ENCODE data around the gene MBNL3. TPM values are rescaled to one million over a fixed set of nuclear protein-coding genes. Genes with fewer than 3 reads are reported as not detected.

MBNL3 gene
- total RNA-seq, 1 experiment from 2014 or later, result 4.0 TPM

DNA sequence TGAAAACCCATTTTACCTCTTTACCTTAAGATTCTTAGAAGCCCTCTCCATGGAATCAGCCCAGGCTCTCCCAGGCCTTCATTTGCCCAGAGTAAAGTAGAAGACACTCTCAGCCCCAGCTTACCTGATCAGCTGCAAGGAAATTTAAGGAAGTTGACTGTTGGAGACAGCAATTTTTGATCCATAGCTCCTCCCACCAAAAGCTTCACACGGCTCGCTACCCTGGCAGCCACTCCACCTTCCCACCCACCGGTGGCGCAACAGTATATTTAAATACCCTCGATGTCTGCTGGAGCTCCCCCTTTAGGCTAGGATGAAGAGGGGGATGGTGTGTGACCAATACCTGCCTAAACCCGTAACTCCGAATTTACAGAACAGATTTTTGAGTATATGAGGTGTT lies 75.4 kb downstream of the MBNL3 start:
- Mint-ChIP-seq H3K4me1 (peaks cover 60% of the 10 kb centered on the region), H3K9me3 (no peaks in the 10 kb centered on the region), H3K4me3 (peak overlapping the region; percentile 65), H3K27ac (no peak overlapping the region), H3K36me3 (no peaks in the 10 kb centered on the region), H3K27me3 (ENCODE audit: low read depth) (peaks cover 32% of the 10 kb centered on the region)
- DNase-seq (ENCODE audit: low spot score), result peak; percentile 62
- POLR2A ChIA-PET, result interaction anchor here (0.6 kb wide), 1 partner anchor 75 kb away, joined by 3 read pairs; the partner anchor contains the start of gene MBNL3
- CTCF ChIA-PET, result interaction anchor here (0.6 to 2.0 kb wide), 23 partner anchors 9 to 572 kb away, joined by 3 to 12 read pairs (median 3); no protein-coding TSS in a partner anchor
- TF ChIP-seq, protein P1, sequence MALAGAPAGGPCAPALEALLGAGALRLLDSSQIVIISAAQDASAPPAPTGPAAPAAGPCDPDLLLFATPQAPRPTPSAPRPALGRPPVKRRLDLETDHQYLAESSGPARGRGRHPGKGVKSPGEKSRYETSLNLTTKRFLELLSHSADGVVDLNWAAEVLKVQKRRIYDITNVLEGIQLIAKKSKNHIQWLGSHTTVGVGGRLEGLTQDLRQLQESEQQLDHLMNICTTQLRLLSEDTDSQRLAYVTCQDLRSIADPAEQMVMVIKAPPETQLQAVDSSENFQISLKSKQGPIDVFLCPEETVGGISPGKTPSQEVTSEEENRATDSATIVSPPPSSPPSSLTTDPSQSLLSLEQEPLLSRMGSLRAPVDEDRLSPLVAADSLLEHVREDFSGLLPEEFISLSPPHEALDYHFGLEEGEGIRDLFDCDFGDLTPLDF (CRISPR knock-in tag; IDR thresholded peaks at IDR 0.05), result no peak
- TF ChIP-seq GABPB1 (CRISPR knock-in tag; IDR thresholded peaks at IDR 0.05) (no peak), TEAD4 (CRISPR knock-in tag; IDR thresholded peaks at IDR 0.05) (no peak), ZNF121 (CRISPR knock-in tag; IDR thresholded peaks at IDR 0.05) (no peak), NR1H2 (CRISPR knock-in tag; IDR thresholded peaks at IDR 0.05) (no peak), TCF7 (CRISPR knock-in tag; IDR thresholded peaks at IDR 0.05; ENCODE audit: low read depth) (no peak), PRRX2 (CRISPR knock-in tag; IDR thresholded peaks at IDR 0.05) (no peak), RELA (CRISPR knock-in tag; IDR thresholded peaks at IDR 0.05; ENCODE audit: borderline replicate concordance) (no peak), SMAD4 (CRISPR knock-in tag; IDR thresholded peaks at IDR 0.05) (no peak), GTF2I (CRISPR knock-in tag; conservative IDR thresholded peaks at IDR 0.05) (no peak)
- TF ChIP-seq, protein P2, sequence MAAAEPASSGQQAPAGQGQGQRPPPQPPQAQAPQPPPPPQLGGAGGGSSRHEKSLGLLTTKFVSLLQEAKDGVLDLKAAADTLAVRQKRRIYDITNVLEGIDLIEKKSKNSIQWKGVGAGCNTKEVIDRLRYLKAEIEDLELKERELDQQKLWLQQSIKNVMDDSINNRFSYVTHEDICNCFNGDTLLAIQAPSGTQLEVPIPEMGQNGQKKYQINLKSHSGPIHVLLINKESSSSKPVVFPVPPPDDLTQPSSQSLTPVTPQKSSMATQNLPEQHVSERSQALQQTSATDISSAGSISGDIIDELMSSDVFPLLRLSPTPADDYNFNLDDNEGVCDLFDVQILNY (CRISPR knock-in tag; IDR thresholded peaks at IDR 0.05), result no peak
- TF ChIP-seq, protein P3, sequence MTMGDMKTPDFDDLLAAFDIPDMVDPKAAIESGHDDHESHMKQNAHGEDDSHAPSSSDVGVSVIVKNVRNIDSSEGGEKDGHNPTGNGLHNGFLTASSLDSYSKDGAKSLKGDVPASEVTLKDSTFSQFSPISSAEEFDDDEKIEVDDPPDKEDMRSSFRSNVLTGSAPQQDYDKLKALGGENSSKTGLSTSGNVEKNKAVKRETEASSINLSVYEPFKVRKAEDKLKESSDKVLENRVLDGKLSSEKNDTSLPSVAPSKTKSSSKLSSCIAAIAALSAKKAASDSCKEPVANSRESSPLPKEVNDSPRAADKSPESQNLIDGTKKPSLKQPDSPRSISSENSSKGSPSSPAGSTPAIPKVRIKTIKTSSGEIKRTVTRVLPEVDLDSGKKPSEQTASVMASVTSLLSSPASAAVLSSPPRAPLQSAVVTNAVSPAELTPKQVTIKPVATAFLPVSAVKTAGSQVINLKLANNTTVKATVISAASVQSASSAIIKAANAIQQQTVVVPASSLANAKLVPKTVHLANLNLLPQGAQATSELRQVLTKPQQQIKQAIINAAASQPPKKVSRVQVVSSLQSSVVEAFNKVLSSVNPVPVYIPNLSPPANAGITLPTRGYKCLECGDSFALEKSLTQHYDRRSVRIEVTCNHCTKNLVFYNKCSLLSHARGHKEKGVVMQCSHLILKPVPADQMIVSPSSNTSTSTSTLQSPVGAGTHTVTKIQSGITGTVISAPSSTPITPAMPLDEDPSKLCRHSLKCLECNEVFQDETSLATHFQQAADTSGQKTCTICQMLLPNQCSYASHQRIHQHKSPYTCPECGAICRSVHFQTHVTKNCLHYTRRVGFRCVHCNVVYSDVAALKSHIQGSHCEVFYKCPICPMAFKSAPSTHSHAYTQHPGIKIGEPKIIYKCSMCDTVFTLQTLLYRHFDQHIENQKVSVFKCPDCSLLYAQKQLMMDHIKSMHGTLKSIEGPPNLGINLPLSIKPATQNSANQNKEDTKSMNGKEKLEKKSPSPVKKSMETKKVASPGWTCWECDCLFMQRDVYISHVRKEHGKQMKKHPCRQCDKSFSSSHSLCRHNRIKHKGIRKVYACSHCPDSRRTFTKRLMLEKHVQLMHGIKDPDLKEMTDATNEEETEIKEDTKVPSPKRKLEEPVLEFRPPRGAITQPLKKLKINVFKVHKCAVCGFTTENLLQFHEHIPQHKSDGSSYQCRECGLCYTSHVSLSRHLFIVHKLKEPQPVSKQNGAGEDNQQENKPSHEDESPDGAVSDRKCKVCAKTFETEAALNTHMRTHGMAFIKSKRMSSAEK (CRISPR knock-in tag; IDR thresholded peaks at IDR 0.05; ENCODE audit: borderline replicate concordance), result no peak
- ATAC-seq, result peak; percentile 90

DNA sequence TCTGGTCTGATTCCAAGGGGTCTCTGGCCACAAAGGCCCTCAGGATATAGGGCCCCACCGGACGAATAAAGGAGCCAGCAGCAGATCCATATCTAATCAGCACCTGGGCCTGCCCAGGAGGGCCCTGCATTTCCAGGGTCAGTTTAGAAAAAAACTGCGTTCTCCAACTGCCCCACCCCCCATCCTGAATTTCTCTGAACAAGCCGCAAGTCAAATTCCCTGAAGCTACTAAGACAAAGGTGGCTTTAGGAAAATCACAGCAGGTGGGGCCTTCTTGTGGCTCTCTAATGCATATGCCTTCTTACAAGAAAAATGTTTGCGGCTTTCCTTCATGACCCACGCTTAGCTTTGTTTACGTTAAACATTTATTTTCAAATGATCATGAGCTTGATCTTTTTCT lies 76.6 kb downstream of the MBNL3 start:
- peak overlapping the region; percentile 65 for H3K4me3 Mint-ChIP-seq
- H3K27ac Mint-ChIP-seq, result no peak overlapping the region
- ATAC-seq, result peak; percentile 58
- H3K27me3 Mint-ChIP-seq (ENCODE audit: low read depth), result peaks cover 32% of the 10 kb centered on the region
- POLR2A ChIA-PET, result no interaction called here
- H3K9me3 Mint-ChIP-seq, result no peaks in the 10 kb centered on the region
- CTCF ChIA-PET, result interaction anchor here (0.6 to 2.0 kb wide), 9 partner anchors 45 to 571 kb away, joined by 3 to 12 read pairs (median 3); no protein-coding TSS in a partner anchor
- no peaks in the 10 kb centered on the region for H3K36me3 Mint-ChIP-seq
- peaks cover 70% of the 10 kb centered on the region for H3K4me1 Mint-ChIP-seq
- TF ChIP-seq, protein P4, sequence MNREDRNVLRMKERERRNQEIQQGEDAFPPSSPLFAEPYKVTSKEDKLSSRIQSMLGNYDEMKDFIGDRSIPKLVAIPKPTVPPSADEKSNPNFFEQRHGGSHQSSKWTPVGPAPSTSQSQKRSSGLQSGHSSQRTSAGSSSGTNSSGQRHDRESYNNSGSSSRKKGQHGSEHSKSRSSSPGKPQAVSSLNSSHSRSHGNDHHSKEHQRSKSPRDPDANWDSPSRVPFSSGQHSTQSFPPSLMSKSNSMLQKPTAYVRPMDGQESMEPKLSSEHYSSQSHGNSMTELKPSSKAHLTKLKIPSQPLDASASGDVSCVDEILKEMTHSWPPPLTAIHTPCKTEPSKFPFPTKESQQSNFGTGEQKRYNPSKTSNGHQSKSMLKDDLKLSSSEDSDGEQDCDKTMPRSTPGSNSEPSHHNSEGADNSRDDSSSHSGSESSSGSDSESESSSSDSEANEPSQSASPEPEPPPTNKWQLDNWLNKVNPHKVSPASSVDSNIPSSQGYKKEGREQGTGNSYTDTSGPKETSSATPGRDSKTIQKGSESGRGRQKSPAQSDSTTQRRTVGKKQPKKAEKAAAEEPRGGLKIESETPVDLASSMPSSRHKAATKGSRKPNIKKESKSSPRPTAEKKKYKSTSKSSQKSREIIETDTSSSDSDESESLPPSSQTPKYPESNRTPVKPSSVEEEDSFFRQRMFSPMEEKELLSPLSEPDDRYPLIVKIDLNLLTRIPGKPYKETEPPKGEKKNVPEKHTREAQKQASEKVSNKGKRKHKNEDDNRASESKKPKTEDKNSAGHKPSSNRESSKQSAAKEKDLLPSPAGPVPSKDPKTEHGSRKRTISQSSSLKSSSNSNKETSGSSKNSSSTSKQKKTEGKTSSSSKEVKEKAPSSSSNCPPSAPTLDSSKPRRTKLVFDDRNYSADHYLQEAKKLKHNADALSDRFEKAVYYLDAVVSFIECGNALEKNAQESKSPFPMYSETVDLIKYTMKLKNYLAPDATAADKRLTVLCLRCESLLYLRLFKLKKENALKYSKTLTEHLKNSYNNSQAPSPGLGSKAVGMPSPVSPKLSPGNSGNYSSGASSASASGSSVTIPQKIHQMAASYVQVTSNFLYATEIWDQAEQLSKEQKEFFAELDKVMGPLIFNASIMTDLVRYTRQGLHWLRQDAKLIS (CRISPR knock-in tag; IDR thresholded peaks at IDR 0.05; ENCODE audit: borderline replicate concordance), result no peak
- TF ChIP-seq, protein P5, sequence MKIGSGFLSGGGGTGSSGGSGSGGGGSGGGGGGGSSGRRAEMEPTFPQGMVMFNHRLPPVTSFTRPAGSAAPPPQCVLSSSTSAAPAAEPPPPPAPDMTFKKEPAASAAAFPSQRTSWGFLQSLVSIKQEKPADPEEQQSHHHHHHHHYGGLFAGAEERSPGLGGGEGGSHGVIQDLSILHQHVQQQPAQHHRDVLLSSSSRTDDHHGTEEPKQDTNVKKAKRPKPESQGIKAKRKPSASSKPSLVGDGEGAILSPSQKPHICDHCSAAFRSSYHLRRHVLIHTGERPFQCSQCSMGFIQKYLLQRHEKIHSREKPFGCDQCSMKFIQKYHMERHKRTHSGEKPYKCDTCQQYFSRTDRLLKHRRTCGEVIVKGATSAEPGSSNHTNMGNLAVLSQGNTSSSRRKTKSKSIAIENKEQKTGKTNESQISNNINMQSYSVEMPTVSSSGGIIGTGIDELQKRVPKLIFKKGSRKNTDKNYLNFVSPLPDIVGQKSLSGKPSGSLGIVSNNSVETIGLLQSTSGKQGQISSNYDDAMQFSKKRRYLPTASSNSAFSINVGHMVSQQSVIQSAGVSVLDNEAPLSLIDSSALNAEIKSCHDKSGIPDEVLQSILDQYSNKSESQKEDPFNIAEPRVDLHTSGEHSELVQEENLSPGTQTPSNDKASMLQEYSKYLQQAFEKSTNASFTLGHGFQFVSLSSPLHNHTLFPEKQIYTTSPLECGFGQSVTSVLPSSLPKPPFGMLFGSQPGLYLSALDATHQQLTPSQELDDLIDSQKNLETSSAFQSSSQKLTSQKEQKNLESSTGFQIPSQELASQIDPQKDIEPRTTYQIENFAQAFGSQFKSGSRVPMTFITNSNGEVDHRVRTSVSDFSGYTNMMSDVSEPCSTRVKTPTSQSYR (CRISPR knock-in tag; IDR thresholded peaks at IDR 0.05), result peak; percentile 67; the same call in 1 of the 2 replicates
- peak; percentile 65 for DNase-seq (ENCODE audit: low spot score)
